GM13976 (cell line): ENCODE data around the gene GALNT9.

Source experiments
- DNase-seq: peaks from one replicate; pipeline ENCODE4 v3.0.0; 2012; ENCODE audit warnings: low spot score
- CTCF ChIP-seq: IDR thresholded peaks from 2 replicates; pipeline ENCODE4 v1.5.1; 2012; ENCODE audit warnings: borderline replicate concordance, mild to moderate bottlenecking; ENCODE audit not compliant: insufficient read depth; ENCODE audit errors: extremely low read depth, missing control alignments, control extremely low read depth
- in situ Hi-C: fragments of 300-500 bp; cut with MboI; formaldehyde crosslinking; loops from one replicate; pipeline ENCODE4 v1.12.0; 2022; ENCODE audit warnings: low sequenced_read_pairs, mixed read lengths, inconsistent platforms; ENCODE audit not compliant: unreplicated experiment

The GALNT9 gene

GRCh38 chr12:132171968-132172521 lies 157.3 kb downstream of the GALNT9 start:
- in situ Hi-C loops: no loop called here
- no peak for DNase-seq

GRCh38 chr12:132171293-132171967 lies 158.0 kb downstream of the GALNT9 start:
- no peak for DNase-seq
- TF ChIP-seq CTCF: no peak
- in situ Hi-C loops: no loop called here

More at GRCh38 chr12:132171968-132172521, 157.3 kb downstream of the GALNT9 start:
- no peak for TF ChIP-seq CTCF

GRCh38 chr12:132170637-132171292 lies 158.6 kb downstream of the GALNT9 start:
- DNase-seq: no peak
- in situ Hi-C loops: no loop called here
- TF ChIP-seq CTCF: no peak

- TF ChIP-seq CTCF: no peak
- in situ Hi-C loops: no loop called here
- DNase-seq: no peak
These were observed 159.2 kb downstream of the GALNT9 start for GRCh38 chr12:132170094-132170636.

- no peak for TF ChIP-seq CTCF
- in situ Hi-C loops: no loop called here
- DNase-seq: no peak
These were observed 160.0 kb downstream of the GALNT9 start for GRCh38 chr12:132169376-132169775.

GRCh38 chr12:132168311-132169031 lies 160.9 kb downstream of the GALNT9 start:
- DNase-seq: no peak
- TF ChIP-seq CTCF: no peak
- in situ Hi-C loops: no loop called here
